Measurements from ENCODE around the gene LYSET.
"Not testable (repeated sequence)": the region's sequence is repeated elsewhere in the genome, so short reads cannot be mapped to it uniquely, and the experiment has no call there.

Gene LYSET

GRCh38 chr14:93230539-93230938 lies 45.4 kb downstream of the LYSET start:
- no peak for DNase-seq

GRCh38 chr14:93231129-93231979 lies 46.2 kb downstream of the LYSET start:
- no peak for DNase-seq

- DNase-seq, result no peak
Observed at GRCh38 chr14:93232159-93232558, 47.0 kb downstream of the LYSET start.

- not testable (repeated sequence) for DNase-seq
Observed at GRCh38 chr14:93233078-93233477, 48.0 kb downstream of the LYSET start.

DNA sequence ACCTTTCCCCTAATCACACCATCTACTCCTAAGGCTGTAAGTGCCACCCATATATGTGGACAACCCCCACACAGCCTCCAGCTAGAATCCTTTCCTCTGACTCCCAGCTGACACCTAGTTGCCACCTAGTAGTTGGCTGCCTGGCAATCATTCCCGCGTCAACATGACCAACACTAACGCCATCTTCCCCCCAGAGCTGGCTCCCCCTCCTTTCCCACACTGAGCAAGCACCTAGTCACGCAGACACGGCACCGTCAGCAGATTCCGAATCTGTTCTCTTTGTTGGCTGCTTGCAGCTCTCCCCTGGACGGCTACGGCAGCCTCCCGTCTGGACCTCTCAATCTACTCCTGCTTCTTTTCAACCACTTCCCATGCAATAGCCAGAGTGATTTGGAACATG lies 49.7 kb downstream of the LYSET start:
- DNase-seq, result no peak
